ENCODE data around the gene EHF.

The EHF gene

DNA sequence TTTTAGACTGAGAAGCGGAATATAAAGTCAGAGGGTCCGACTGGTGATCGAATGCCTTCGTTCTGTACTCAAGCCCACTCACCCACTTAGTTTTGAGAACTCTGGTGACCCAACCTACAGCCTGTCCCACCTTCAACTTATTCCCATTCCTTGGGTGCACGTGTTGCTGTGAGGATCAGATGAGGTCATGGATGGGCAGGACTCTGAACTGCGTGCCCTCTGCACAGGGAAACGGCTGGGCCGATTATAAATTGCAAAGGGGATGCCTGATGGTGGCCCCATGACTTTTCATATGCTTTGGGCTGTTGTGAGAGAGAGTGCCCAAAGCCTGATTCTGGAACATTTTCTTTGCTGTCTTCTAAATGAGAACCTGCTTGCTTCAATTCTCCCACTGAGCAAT is 16.0 kb upstream of the EHF start:
- no peaks in the 10 kb centered on the region for H3K4me1 ChIP-seq (ENCODE audit: control insufficient read depth, insufficient read depth, low read length)
- H3K4me3 ChIP-seq (ENCODE audit: low read length) = no peak overlapping the region
- H3K36me3 ChIP-seq (ENCODE audit: control insufficient read depth, insufficient read depth, low read length) = no peaks in the 10 kb centered on the region
- H3K9ac ChIP-seq (ENCODE audit: low read length) = no peak overlapping the region
- H3K27me3 ChIP-seq (ENCODE audit: control insufficient read depth, insufficient read depth, low read length) = no peaks in the 10 kb centered on the region
- H3K27ac ChIP-seq (ENCODE audit: low read depth, low read length) = no peak overlapping the region

DNA sequence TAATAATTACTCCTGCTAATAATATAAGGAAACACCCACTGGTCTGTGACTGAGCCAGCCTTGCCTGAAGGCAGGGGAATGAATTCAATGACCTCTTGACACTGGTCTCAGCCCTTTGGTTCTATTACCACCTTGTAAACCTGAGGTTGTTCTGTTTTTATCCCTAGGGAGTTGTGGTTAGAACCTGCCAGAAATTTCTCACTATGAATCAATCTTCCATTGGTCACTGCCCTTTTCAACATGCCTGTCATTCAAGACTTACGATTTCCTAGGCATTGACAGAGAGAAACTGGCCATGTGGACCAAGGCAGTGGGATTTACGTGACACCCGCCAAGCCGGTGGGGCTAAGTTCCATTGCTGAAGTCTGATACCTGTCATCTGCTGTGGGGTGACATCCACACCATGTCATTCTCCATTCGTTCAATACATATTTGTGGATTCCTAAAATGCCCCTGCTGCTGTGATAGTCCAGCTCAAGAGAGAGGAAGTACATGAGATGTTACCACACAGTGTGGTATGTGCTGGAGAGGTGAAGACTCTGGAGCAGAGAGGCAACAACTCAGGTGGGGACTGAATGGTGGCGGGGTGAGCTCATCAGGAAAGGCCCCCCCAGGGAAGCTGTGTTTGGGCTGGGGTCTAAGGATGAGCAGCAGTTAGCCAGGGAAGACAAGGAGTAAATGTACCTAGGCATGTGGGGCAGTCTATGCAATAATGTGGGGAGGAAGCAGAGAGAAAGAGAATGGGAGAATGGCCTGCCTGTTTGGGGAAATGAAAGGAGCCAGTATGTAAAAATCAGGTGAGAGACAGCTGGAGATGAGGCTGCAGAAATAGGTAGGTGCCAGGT is 15.2 kb upstream of the EHF start:
- H3K9ac ChIP-seq (ENCODE audit: low read length) = no peak overlapping the region
- no peaks in the 10 kb centered on the region for H3K4me1 ChIP-seq (ENCODE audit: control insufficient read depth, insufficient read depth, low read length)
- H3K36me3 ChIP-seq (ENCODE audit: control insufficient read depth, insufficient read depth, low read length) = no peaks in the 10 kb centered on the region
- no peaks in the 10 kb centered on the region for H3K27me3 ChIP-seq (ENCODE audit: control insufficient read depth, insufficient read depth, low read length)
- H3K27ac ChIP-seq (ENCODE audit: low read depth, low read length) = no peak overlapping the region
- H3K4me3 ChIP-seq (ENCODE audit: low read length) = no peak overlapping the region

DNA sequence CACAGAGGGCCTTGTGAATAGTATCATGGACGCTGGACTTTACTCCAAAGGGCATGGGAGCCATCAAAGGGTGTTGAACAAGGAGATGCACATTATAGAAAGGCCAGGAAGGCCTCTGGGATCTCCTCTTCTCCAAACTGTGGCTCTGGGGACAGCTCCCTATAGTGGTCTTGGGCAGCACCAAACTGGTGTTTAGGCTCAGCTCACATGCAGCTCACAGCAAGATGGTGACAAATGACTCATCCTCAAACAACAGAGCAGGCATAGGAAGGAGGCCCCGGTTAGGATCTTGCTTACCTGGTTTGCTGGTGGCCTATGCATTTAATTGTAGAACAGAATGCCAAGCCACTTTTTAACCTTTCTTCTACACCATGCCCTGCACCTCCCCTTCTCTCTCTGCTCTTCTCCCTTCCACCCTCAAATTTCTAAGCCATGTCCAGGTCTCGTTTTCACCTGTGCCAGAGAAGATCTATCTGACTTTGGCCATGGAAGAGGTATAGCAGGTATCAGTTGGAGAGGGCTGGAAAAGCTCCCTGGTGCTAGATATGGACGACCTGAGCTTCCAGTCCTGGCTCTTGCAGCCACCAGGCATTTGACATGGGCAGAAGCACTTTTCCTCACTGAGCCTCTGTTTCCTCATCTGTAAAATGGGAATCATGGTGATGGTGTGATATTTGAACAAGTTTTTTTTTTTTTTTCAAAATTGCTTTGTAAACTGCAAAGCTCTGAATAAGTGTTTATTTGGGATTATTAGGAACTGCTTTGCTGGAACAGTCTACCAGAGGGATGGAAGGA is 14.4 kb upstream of the EHF start:
- no peak overlapping the region for H3K9ac ChIP-seq (ENCODE audit: low read length)
- H3K27ac ChIP-seq (ENCODE audit: low read depth, low read length) = no peak overlapping the region
- no peaks in the 10 kb centered on the region for H3K36me3 ChIP-seq (ENCODE audit: control insufficient read depth, insufficient read depth, low read length)
- no peaks in the 10 kb centered on the region for H3K4me1 ChIP-seq (ENCODE audit: control insufficient read depth, insufficient read depth, low read length)
- H3K27me3 ChIP-seq (ENCODE audit: control insufficient read depth, insufficient read depth, low read length) = no peaks in the 10 kb centered on the region
- H3K4me3 ChIP-seq (ENCODE audit: low read length) = no peak overlapping the region

DNA sequence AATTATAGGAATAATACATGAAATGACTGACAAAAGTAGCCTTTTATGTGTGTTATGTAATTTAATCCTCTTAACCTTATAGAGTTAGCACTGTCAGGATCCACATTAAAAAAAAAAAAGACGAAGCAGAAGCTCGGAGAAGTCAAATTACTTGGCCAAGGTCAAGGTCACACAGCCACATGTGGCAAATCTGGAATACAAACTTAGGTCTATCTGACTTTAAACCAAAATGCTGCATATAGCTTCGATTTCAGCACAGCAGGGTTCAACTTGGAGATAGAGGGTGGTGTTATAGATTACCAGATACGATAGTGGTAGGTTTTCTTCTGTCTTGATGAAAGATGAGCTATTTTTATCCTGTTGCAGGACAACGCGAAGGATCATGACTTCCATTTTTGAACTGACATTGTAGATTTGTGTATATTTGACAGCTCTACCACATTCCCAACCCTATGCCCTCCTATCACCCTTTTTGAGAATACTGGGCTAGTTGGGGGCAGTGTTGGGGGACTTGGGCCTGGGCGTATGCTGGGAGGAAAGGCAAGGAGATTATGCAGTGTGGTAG is 11.6 kb upstream of the EHF start:
- H3K4me1 ChIP-seq (ENCODE audit: control insufficient read depth, insufficient read depth, low read length) = no peaks in the 10 kb centered on the region
- no peak overlapping the region for H3K9ac ChIP-seq (ENCODE audit: low read length)
- H3K4me3 ChIP-seq (ENCODE audit: low read length) = no peak overlapping the region
- H3K36me3 ChIP-seq (ENCODE audit: control insufficient read depth, insufficient read depth, low read length) = no peaks in the 10 kb centered on the region
- no peaks in the 10 kb centered on the region for H3K27me3 ChIP-seq (ENCODE audit: control insufficient read depth, insufficient read depth, low read length)
- H3K27ac ChIP-seq (ENCODE audit: low read depth, low read length) = no peak overlapping the region

DNA sequence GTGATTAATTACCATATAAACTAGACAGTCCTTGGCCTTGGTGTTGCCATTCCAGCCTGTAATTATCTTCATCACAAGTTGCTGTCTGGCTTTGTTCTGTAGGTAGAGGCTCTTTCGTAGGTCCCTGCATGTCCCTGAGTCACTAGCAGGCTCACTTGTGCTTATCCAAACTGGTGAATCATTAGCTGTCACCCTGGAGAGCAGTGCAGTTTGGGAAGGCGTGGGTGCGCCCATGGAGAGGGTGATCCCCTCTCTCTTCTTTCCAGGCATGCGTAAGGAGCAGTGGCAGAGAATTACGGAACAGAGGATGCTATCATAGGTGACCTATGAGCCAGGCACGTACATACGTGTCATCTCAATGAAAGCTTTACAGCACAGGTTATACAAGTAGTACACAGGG is 11.0 kb upstream of the EHF start:
- no peak overlapping the region for H3K4me3 ChIP-seq (ENCODE audit: low read length)
- H3K27ac ChIP-seq (ENCODE audit: low read depth, low read length) = no peak overlapping the region

DNA sequence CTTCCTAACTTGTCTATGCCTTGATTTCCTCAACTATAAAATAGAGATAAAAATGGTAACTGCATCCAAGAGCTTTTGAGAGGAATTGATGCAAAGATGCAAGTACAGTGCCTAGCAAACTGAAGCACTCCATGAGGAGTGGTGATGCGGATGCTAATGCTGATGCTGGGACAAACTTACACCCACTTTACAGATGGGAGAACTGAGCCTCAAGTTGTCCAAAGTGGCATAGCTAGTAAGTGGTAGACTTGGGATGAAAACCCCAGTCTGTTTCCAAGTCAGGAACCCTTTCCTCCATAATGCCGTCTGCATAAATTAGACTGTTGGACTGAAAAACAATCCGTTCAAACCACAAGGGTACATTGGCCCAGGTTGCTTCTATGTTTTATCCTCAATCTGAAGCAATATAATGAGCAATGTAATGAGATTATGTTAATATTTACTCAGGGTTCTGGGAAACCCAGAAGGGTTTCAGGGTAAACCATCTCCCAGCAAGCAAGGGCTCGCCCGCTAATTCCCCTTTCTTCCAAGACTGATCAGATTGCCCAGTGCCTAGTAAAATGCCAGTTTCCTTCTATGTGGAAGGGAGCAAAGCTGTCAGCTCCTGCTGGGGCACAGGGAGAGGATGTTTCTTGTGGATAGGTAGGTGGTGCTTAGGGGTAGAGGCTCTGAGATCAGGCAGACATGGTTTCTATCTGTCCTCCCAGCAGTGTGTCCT is 10.4 kb upstream of the EHF start:
- Histone ChIP-seq H3K4me1 (ENCODE audit: control insufficient read depth, insufficient read depth, low read length) (no peaks in the 10 kb centered on the region), H3K36me3 (ENCODE audit: control insufficient read depth, insufficient read depth, low read length) (no peaks in the 10 kb centered on the region), H3K9ac (ENCODE audit: low read length) (no peak overlapping the region), H3K4me3 (ENCODE audit: low read length) (no peak overlapping the region), H3K27me3 (ENCODE audit: control insufficient read depth, insufficient read depth, low read length) (no peaks in the 10 kb centered on the region), H3K27ac (ENCODE audit: low read depth, low read length) (no peak overlapping the region)

More for the DNA sequence above, 11.0 kb upstream of the EHF start:
- H3K4me1 ChIP-seq (ENCODE audit: control insufficient read depth, insufficient read depth, low read length) = no peaks in the 10 kb centered on the region
- no peaks in the 10 kb centered on the region for H3K27me3 ChIP-seq (ENCODE audit: control insufficient read depth, insufficient read depth, low read length)
- no peak overlapping the region for H3K9ac ChIP-seq (ENCODE audit: low read length)
- no peaks in the 10 kb centered on the region for H3K36me3 ChIP-seq (ENCODE audit: control insufficient read depth, insufficient read depth, low read length)

DNA sequence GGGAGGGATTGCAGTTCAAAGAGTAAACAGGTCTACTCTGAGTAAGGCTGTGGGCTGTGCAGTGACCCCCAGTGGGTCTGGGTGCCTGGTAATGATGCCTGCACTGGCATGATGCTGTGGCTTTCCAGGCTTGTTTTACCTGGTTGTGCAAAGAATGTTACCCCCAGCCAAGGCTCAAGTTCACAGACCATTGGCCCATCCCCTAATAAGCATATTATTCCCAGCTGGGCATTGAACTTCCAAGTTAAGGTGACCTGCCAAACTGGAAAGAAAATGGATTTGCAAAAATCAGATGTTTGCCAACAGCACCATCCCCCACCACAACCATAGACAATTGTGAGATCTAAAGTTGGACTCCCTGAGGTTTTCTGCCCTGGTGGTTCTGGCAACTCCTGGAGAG is 7.9 kb upstream of the EHF start:
- Histone ChIP-seq H3K9ac (ENCODE audit: low read length) (no peak overlapping the region), H3K27ac (ENCODE audit: low read depth, low read length) (no peak overlapping the region), H3K4me1 (ENCODE audit: control insufficient read depth, insufficient read depth, low read length) (no peaks in the 10 kb centered on the region), H3K27me3 (ENCODE audit: control insufficient read depth, insufficient read depth, low read length) (no peaks in the 10 kb centered on the region), H3K36me3 (ENCODE audit: control insufficient read depth, insufficient read depth, low read length) (no peaks in the 10 kb centered on the region), H3K4me3 (ENCODE audit: low read length) (no peak overlapping the region)

DNA sequence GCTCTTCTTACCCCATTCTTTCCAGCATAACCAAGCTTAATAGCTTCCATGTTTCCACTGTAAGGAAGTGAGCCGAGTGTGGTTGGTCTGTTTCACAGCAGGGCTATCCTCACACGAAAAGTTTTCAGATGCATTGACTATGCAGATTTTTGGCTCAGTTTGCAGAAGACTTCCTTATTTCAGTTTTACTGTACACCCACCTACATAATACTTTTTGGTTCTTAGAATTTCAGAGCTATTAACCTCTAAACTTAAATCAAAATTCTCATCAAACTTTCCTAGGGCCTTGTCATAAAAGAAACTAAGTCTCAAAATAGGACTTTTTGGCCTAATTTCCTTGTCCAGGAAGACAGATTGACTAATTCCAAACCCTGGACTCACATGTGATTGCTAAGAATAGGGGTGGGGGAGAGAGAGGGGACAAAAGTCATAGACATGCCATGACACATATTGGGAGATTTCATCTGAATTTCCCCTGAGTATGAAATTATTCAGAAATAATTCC is 7.3 kb upstream of the EHF start:
- Histone ChIP-seq H3K27ac (ENCODE audit: low read depth, low read length) (no peak overlapping the region), H3K4me1 (ENCODE audit: control insufficient read depth, insufficient read depth, low read length) (no peaks in the 10 kb centered on the region), H3K4me3 (ENCODE audit: low read length) (no peak overlapping the region), H3K9ac (ENCODE audit: low read length) (no peak overlapping the region), H3K27me3 (ENCODE audit: control insufficient read depth, insufficient read depth, low read length) (no peaks in the 10 kb centered on the region), H3K36me3 (ENCODE audit: control insufficient read depth, insufficient read depth, low read length) (no peaks in the 10 kb centered on the region)

DNA sequence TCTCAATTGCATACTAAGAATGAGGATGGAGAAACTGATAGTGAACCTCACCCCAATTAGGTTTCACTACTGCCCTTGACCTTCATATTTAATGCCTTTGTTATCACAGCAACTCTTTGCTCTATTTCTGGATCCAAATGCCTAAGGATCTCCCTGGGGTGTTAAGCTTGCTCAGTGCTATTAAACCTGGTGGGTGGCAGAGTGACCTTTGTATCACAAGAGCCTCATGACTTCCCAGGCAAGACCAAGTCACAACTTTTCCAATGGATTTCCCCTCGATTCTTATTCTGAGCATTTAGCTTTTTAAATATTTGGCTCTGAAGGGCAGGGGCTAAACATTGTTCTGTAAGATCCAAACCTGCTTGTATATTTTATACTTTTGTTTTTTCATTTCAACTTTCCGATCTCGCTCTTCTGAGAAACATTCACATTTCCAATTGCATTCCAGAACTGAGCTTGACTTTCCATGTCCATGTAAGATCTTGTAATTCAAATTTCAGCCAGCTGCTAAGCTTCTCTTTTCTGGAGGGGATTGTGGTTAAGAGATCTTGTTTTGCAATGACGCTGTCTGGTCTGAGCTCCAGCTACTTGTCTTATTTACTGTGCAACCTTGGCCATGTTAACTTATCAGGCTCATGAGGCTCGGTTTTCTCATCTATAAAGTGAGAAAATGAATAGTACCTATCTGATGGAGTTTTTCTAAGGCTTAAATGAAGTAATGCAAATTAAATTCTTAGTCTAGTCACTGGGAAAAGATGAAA is 6.4 kb upstream of the EHF start:
- Histone ChIP-seq H3K36me3 (ENCODE audit: control insufficient read depth, insufficient read depth, low read length) (no peaks in the 10 kb centered on the region), H3K4me3 (ENCODE audit: low read length) (no peak overlapping the region), H3K27ac (ENCODE audit: low read depth, low read length) (no peak overlapping the region), H3K27me3 (ENCODE audit: control insufficient read depth, insufficient read depth, low read length) (no peaks in the 10 kb centered on the region), H3K4me1 (ENCODE audit: control insufficient read depth, insufficient read depth, low read length) (no peaks in the 10 kb centered on the region), H3K9ac (ENCODE audit: low read length) (no peak overlapping the region)

DNA sequence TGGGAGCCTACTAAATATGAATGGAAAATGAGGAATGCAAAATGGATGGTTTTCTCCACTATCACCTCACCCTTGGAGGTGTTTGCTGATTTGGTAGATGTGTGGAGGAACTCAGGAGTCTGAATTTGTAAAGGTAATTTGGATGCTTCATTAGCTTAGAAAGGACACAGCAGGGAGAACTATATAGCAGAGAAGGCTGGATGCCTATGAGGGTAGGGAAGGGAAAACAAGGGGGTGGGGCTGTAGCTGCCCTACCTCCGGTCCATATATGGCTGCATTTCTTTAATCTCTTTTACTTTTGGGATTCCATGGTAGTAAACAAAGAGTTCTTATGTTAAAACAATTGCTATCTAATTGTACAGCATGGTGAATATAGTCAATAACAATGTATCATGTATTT is 4.8 kb upstream of the EHF start:
- Histone ChIP-seq H3K9ac (ENCODE audit: low read length) (no peak overlapping the region), H3K27ac (ENCODE audit: low read depth, low read length) (no peak overlapping the region), H3K4me1 (ENCODE audit: control insufficient read depth, insufficient read depth, low read length) (no peaks in the 10 kb centered on the region), H3K27me3 (ENCODE audit: control insufficient read depth, insufficient read depth, low read length) (no peaks in the 10 kb centered on the region), H3K4me3 (ENCODE audit: low read length) (no peak overlapping the region), H3K36me3 (ENCODE audit: control insufficient read depth, insufficient read depth, low read length) (no peaks in the 10 kb centered on the region)

DNA sequence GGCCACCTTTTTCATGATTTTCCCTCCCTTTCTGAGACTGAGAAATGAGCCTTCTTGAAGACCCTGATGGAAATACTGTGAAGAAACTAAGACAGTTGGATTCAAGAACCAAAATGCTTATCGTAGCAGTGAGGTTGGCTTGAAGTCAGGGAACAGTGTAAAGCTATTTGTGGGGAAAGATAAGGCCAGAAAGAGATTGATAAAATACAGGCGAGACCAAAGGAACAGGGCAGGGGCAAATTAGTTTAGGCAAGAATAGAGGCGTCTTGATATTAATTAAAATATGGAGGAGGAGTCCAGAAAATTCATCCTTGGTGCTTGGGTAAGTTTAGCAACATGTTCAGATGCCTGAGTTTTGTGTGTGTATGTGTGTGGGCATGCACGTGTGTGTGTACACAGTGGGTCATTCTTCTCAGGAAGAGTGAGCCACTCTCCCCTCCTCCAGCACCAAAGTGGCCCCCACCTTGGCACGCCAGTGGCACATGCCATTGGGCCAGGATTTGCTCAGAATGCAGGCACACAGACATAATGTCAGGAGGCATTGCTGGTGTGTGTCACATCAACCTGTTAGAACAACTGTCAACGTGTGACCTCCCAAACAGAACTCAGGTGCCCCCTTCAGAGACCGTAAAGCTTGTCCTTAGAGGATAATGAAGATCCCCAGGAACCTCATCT is 3.9 kb upstream of the EHF start:
- Histone ChIP-seq H3K27me3 (ENCODE audit: control insufficient read depth, insufficient read depth, low read length) (no peaks in the 10 kb centered on the region), H3K4me1 (ENCODE audit: control insufficient read depth, insufficient read depth, low read length) (no peaks in the 10 kb centered on the region), H3K9ac (ENCODE audit: low read length) (no peak overlapping the region), H3K36me3 (ENCODE audit: control insufficient read depth, insufficient read depth, low read length) (no peaks in the 10 kb centered on the region), H3K4me3 (ENCODE audit: low read length) (no peak overlapping the region), H3K27ac (ENCODE audit: low read depth, low read length) (no peak overlapping the region)
